Peyer's patch (tissue), 4 donors: ENCODE results near the gene CYP1A1.

Experiments used
- POLR2A ChIP-seq, 2 donors: fragments of 450-650 bp; IDR thresholded peaks; one replicate each; pipeline ENCODE4 v1.5.1; 2017; ENCODE audit warnings: antibody characterized with exemption in 2 of 2, mild to moderate bottlenecking in 2 of 2, moderate library complexity in 2 of 2
- TF ChIP-seq, protein P1 (sequence below), 6 experiments: fragments of 450-650 bp in 4 of 6; fragments of 200-600 bp in 2 of 6; sonication (generic) in 1 of 6; IDR thresholded peaks; one replicate each; pipeline ENCODE4 v1.5.1; 2017 to 2019; ENCODE audit warnings: antibody characterized with exemption in 6 of 6, mild to moderate bottlenecking in 3 of 6, moderate library complexity in 1 of 6

DNA sequence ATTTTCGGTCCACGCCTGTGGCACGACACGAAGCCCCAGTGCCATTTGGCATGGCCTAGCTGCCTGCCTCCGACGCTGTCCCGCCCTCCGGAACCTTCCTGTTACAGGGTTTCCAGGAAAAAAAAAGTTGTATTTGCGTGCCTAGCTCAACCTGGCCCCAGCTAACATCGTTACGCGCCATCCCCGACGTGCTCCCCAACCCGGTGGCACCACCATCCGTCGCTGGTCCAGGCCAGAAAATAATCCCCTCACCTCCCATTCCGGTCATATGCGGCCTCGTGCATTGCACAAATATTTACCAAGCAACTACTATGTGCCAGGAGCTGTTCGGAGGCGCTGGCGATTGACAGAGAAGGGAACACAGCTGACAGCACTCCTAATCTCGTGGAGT lies 1.4 kb upstream of the CYP1A1 start:
- no peak for TF ChIP-seq POLR2A (IDR thresholded peaks at IDR 0.05)
- TF ChIP-seq, protein P1, sequence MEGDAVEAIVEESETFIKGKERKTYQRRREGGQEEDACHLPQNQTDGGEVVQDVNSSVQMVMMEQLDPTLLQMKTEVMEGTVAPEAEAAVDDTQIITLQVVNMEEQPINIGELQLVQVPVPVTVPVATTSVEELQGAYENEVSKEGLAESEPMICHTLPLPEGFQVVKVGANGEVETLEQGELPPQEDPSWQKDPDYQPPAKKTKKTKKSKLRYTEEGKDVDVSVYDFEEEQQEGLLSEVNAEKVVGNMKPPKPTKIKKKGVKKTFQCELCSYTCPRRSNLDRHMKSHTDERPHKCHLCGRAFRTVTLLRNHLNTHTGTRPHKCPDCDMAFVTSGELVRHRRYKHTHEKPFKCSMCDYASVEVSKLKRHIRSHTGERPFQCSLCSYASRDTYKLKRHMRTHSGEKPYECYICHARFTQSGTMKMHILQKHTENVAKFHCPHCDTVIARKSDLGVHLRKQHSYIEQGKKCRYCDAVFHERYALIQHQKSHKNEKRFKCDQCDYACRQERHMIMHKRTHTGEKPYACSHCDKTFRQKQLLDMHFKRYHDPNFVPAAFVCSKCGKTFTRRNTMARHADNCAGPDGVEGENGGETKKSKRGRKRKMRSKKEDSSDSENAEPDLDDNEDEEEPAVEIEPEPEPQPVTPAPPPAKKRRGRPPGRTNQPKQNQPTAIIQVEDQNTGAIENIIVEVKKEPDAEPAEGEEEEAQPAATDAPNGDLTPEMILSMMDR (IDR thresholded peaks at IDR 0.05), result no peak
